ENCODE results near the gene TTYH1.
"Not testable (repeated sequence)": the region's sequence is repeated elsewhere in the genome, so short reads cannot be mapped to it uniquely, and the experiment has no call there.

The TTYH1 gene

GRCh38 chr19:54376610-54377285 lies 38.5 kb upstream of the TTYH1 start:
- no peak overlapping the region for H3K4me3 ChIP-seq (ENCODE audit: low read depth, low read length)
- TF ChIP-seq CTCF (IDR thresholded peaks at IDR 0.05; ENCODE audit: low read depth, low read length), result no peak

- no peak overlapping the region for H3K4me3 ChIP-seq (ENCODE audit: low read depth, low read length)
- TF ChIP-seq CTCF (IDR thresholded peaks at IDR 0.05; ENCODE audit: low read depth, low read length), result no peak
Measured at GRCh38 chr19:54379187-54379678, 36.0 kb upstream of the TTYH1 start.

DNA sequence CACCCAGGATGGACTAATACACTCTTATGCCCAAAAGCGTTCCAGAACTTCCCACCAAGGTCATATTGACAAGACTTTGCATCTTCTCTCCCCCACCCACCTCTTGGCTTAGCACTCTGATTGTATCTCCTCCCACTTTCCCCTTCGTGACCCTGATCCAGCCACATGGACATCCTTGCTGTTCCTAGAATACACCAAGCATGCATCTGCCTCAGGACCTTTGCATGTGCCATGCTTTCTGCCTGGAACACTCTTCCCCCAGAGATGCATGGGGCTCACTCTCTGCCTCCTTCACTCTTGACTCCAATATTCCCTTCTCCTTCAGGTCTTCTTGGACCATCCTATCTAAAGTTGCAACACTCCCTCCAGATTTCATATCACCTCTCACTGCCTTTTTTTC lies 34.4 kb upstream of the TTYH1 start:
- no peak overlapping the region for H3K4me3 ChIP-seq (ENCODE audit: low read depth, low read length)
- no peak for TF ChIP-seq CTCF (IDR thresholded peaks at IDR 0.05; ENCODE audit: low read depth, low read length)

- H3K4me3 ChIP-seq (ENCODE audit: low read depth, low read length), result not testable (repeated sequence)
Measured at GRCh38 chr19:54382041-54382440, 33.2 kb upstream of the TTYH1 start.

DNA sequence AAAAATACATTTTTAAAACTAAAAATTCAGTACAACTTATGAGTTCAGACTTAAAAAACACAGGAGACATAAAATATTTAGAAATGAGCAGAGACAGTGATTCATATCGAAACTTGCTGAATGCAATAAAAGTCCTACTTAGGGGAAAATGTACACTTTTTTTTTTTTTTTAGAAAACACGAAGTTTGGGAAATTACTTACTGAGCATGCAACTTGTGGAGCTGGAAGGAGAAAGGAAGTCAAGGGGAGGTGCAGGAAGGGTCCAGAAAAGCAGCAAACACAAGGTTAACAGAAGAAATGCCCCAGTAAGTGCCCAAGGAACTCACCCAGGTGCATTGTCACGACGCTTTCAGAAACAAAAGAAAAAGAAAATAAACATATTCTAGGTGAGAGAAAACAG lies 31.9 kb upstream of the TTYH1 start:
- no peak for TF ChIP-seq CTCF (IDR thresholded peaks at IDR 0.05; ENCODE audit: low read depth, low read length)

GRCh38 chr19:54387991-54388801 lies 27.1 kb upstream of the TTYH1 start:
- TF ChIP-seq CTCF (IDR thresholded peaks at IDR 0.05; ENCODE audit: low read depth, low read length), result no peak
- no peak overlapping the region for H3K4me3 ChIP-seq (ENCODE audit: low read depth, low read length)

More for the DNA sequence above, 31.9 kb upstream of the TTYH1 start:
- H3K4me3 ChIP-seq (ENCODE audit: low read depth, low read length), result no peak overlapping the region

DNA sequence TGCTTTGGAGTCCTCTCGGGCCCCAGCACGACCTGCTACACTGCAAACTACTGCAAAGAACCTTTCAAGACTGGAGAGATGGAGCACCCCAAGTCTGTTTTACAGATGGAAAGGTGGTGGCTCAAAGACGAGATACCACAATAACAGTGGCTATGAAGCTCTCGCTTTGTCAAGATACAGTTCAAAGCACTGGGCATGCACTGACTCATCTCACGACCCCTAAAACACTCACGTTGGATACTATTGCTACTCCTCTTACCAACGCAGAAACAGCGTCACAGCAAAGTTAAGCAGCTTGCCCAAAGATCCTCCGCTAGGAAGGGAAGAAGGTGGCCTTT lies 26.5 kb upstream of the TTYH1 start:
- H3K4me3 ChIP-seq (ENCODE audit: low read depth, low read length), result no peak overlapping the region

More for the DNA sequence above, 26.5 kb upstream of the TTYH1 start:
- TF ChIP-seq CTCF (IDR thresholded peaks at IDR 0.05; ENCODE audit: low read depth, low read length), result no peak

All from WI38 (cell line).